ENCODE data around the gene HNF4A.

Gene HNF4A

GRCh38 chr20:44399446-44399845, 43.9 kb downstream of the HNF4A start:
- H4K8ac ChIP-seq (ENCODE audit: low read depth, low read length) = no peak overlapping the region
- H3K4me1 ChIP-seq (ENCODE audit: control insufficient read depth, low read depth, low read length) = no peaks in the 10 kb centered on the region
- no peak overlapping the region for H3K23ac ChIP-seq (ENCODE audit: low read length)
- H2BK120ac ChIP-seq (ENCODE audit: low read depth, low read length) = no peak overlapping the region
- no peaks in the 10 kb centered on the region for H3K36me3 ChIP-seq (ENCODE audit: control insufficient read depth, insufficient read depth, low read length)
- H2AK5ac ChIP-seq (ENCODE audit: low read length) = no peak overlapping the region
- no peaks in the 10 kb centered on the region for H3K27me3 ChIP-seq (ENCODE audit: insufficient read depth, low read length, poor library complexity)
- no peak overlapping the region for H3K4me2 ChIP-seq (ENCODE audit: low read length)
- H2BK15ac ChIP-seq (replicated peaks; ENCODE audit: low read depth) = no peak overlapping the region
- H3K9ac ChIP-seq (ENCODE audit: low read length) = no peak overlapping the region
- H3K79me1 ChIP-seq (ENCODE audit: low read length) = no peaks in the 10 kb centered on the region
- H4K5ac ChIP-seq (ENCODE audit: low read length) = no peak overlapping the region
- no peak overlapping the region for H3K4ac ChIP-seq (ENCODE audit: low read depth, low read length)
- no peak for DNase-seq
- no peak overlapping the region for H3K4me3 ChIP-seq (ENCODE audit: low read length)
- WGBS (ENCODE audit: extremely low coverage, insufficient coverage, low lambda C conversion rate) = 100% methylated on average over 1 of the region's 3 CpGs
- H3K27ac ChIP-seq (ENCODE audit: low read depth, low read length) = no peak overlapping the region
- no peak overlapping the region for H3K18ac ChIP-seq (ENCODE audit: low read length)
- no peak overlapping the region for H2BK5ac ChIP-seq (ENCODE audit: low read length)
- H3K79me2 ChIP-seq (ENCODE audit: control insufficient read depth, insufficient read depth, low read length) = no peaks in the 10 kb centered on the region
- no peak overlapping the region for H3K56ac ChIP-seq (ENCODE audit: low read length)

- Histone ChIP-seq H3K4me2 (ENCODE audit: low read length) (no peak overlapping the region), H3K36me3 (ENCODE audit: control insufficient read depth, insufficient read depth, low read length) (no peaks in the 10 kb centered on the region), H2BK5ac (ENCODE audit: low read length) (no peak overlapping the region), H3K27me3 (ENCODE audit: insufficient read depth, low read length, poor library complexity) (no peaks in the 10 kb centered on the region), H3K18ac (ENCODE audit: low read length) (no peak overlapping the region), H3K4me3 (ENCODE audit: low read length) (no peak overlapping the region), H3K9ac (ENCODE audit: low read length) (no peak overlapping the region), H2BK15ac (replicated peaks; ENCODE audit: low read depth) (no peak overlapping the region), H3K4ac (ENCODE audit: low read depth, low read length) (no peak overlapping the region), H3K79me1 (ENCODE audit: low read length) (no peaks in the 10 kb centered on the region), H4K5ac (ENCODE audit: low read length) (no peak overlapping the region), H3K27ac (ENCODE audit: low read depth, low read length) (no peak overlapping the region), H3K79me2 (ENCODE audit: control insufficient read depth, insufficient read depth, low read length) (no peaks in the 10 kb centered on the region), H3K23ac (ENCODE audit: low read length) (no peak overlapping the region), H2BK120ac (ENCODE audit: low read depth, low read length) (no peak overlapping the region), H3K4me1 (ENCODE audit: control insufficient read depth, low read depth, low read length) (no peaks in the 10 kb centered on the region), H2AK5ac (ENCODE audit: low read length) (no peak overlapping the region), H3K56ac (ENCODE audit: low read length) (no peak overlapping the region), H4K8ac (ENCODE audit: low read depth, low read length) (no peak overlapping the region)
- DNase-seq = no peak
- WGBS (ENCODE audit: extremely low coverage, insufficient coverage, low lambda C conversion rate) = no CpG with 5 or more reads among the region's 5 CpGs
Measured at GRCh38 chr20:44400671-44400969, 45.1 kb downstream of the HNF4A start.

- Histone ChIP-seq H3K9ac (ENCODE audit: low read length) (no peak overlapping the region), H3K4me1 (ENCODE audit: control insufficient read depth, low read depth, low read length) (no peaks in the 10 kb centered on the region), H2BK15ac (replicated peaks; ENCODE audit: low read depth) (no peak overlapping the region), H4K8ac (ENCODE audit: low read depth, low read length) (no peak overlapping the region), H3K23ac (ENCODE audit: low read length) (no peak overlapping the region), H4K5ac (ENCODE audit: low read length) (no peak overlapping the region), H3K79me2 (ENCODE audit: control insufficient read depth, insufficient read depth, low read length) (no peaks in the 10 kb centered on the region), H3K27me3 (ENCODE audit: insufficient read depth, low read length, poor library complexity) (no peaks in the 10 kb centered on the region), H3K27ac (ENCODE audit: low read depth, low read length) (no peak overlapping the region), H2AK5ac (ENCODE audit: low read length) (no peak overlapping the region), H3K36me3 (ENCODE audit: control insufficient read depth, insufficient read depth, low read length) (no peaks in the 10 kb centered on the region), H3K56ac (ENCODE audit: low read length) (no peak overlapping the region), H3K79me1 (ENCODE audit: low read length) (no peaks in the 10 kb centered on the region), H3K4me2 (ENCODE audit: low read length) (no peak overlapping the region), H3K4me3 (ENCODE audit: low read length) (no peak overlapping the region), H3K18ac (ENCODE audit: low read length) (no peak overlapping the region), H2BK120ac (ENCODE audit: low read depth, low read length) (no peak overlapping the region), H3K4ac (ENCODE audit: low read depth, low read length) (no peak overlapping the region), H2BK5ac (ENCODE audit: low read length) (no peak overlapping the region)
- no peak for DNase-seq
- no CpG with 5 or more reads among the region's 23 CpGs for WGBS (ENCODE audit: extremely low coverage, insufficient coverage, low lambda C conversion rate)
Measured at GRCh38 chr20:44400970-44401769, 45.7 kb downstream of the HNF4A start.

GRCh38 chr20:44401770-44402390, 46.4 kb downstream of the HNF4A start:
- H2BK15ac ChIP-seq (replicated peaks; ENCODE audit: low read depth) = no peak overlapping the region
- DNase-seq = no peak
- H3K4ac ChIP-seq (ENCODE audit: low read depth, low read length) = no peak overlapping the region
- H3K56ac ChIP-seq (ENCODE audit: low read length) = no peak overlapping the region
- WGBS (ENCODE audit: extremely low coverage, insufficient coverage, low lambda C conversion rate) = no CpG with 5 or more reads among the region's 17 CpGs
- no peak overlapping the region for H3K4me3 ChIP-seq (ENCODE audit: low read length)
- H3K27ac ChIP-seq (ENCODE audit: low read depth, low read length) = no peak overlapping the region
- no peak overlapping the region for H3K23ac ChIP-seq (ENCODE audit: low read length)
- H3K4me2 ChIP-seq (ENCODE audit: low read length) = no peak overlapping the region
- H2AK5ac ChIP-seq (ENCODE audit: low read length) = no peak overlapping the region
- H2BK5ac ChIP-seq (ENCODE audit: low read length) = no peak overlapping the region
- H3K18ac ChIP-seq (ENCODE audit: low read length) = no peak overlapping the region
- H3K79me1 ChIP-seq (ENCODE audit: low read length) = no peaks in the 10 kb centered on the region
- no peaks in the 10 kb centered on the region for H3K27me3 ChIP-seq (ENCODE audit: insufficient read depth, low read length, poor library complexity)
- no peak overlapping the region for H4K8ac ChIP-seq (ENCODE audit: low read depth, low read length)
- H3K4me1 ChIP-seq (ENCODE audit: control insufficient read depth, low read depth, low read length) = no peaks in the 10 kb centered on the region
- H2BK120ac ChIP-seq (ENCODE audit: low read depth, low read length) = no peak overlapping the region
- H3K79me2 ChIP-seq (ENCODE audit: control insufficient read depth, insufficient read depth, low read length) = no peaks in the 10 kb centered on the region
- no peak overlapping the region for H3K9ac ChIP-seq (ENCODE audit: low read length)
- no peak overlapping the region for H4K5ac ChIP-seq (ENCODE audit: low read length)
- H3K36me3 ChIP-seq (ENCODE audit: control insufficient read depth, insufficient read depth, low read length) = no peaks in the 10 kb centered on the region

- Histone ChIP-seq H3K27ac (ENCODE audit: low read depth, low read length) (no peak overlapping the region), H3K79me2 (ENCODE audit: control insufficient read depth, insufficient read depth, low read length) (no peaks in the 10 kb centered on the region), H3K27me3 (ENCODE audit: insufficient read depth, low read length, poor library complexity) (no peaks in the 10 kb centered on the region), H3K79me1 (ENCODE audit: low read length) (no peaks in the 10 kb centered on the region), H4K5ac (ENCODE audit: low read length) (no peak overlapping the region), H2BK5ac (ENCODE audit: low read length) (no peak overlapping the region), H3K23ac (ENCODE audit: low read length) (no peak overlapping the region), H2BK15ac (replicated peaks; ENCODE audit: low read depth) (no peak overlapping the region), H3K4ac (ENCODE audit: low read depth, low read length) (no peak overlapping the region), H3K4me3 (ENCODE audit: low read length) (no peak overlapping the region), H3K4me2 (ENCODE audit: low read length) (no peak overlapping the region), H2AK5ac (ENCODE audit: low read length) (no peak overlapping the region), H3K56ac (ENCODE audit: low read length) (no peak overlapping the region), H3K18ac (ENCODE audit: low read length) (no peak overlapping the region), H3K9ac (ENCODE audit: low read length) (no peak overlapping the region), H4K8ac (ENCODE audit: low read depth, low read length) (no peak overlapping the region), H3K36me3 (ENCODE audit: control insufficient read depth, insufficient read depth, low read length) (no peaks in the 10 kb centered on the region), H3K4me1 (ENCODE audit: control insufficient read depth, low read depth, low read length) (no peaks in the 10 kb centered on the region), H2BK120ac (ENCODE audit: low read depth, low read length) (no peak overlapping the region)
- WGBS (ENCODE audit: extremely low coverage, insufficient coverage, low lambda C conversion rate) = no CpG with 5 or more reads among the region's 18 CpGs
- DNase-seq = no peak
Measured at GRCh38 chr20:44402391-44403193, 47.1 kb downstream of the HNF4A start.
